Prostate gland (tissue), 2 donors: Measurements from ENCODE around the gene EPHB6.

Experiments used
- POLR2AphosphoS5 ChIP-seq: sonication (generic); formaldehyde crosslinking; IDR thresholded peaks from one replicate; pipeline ENCODE4 v1.6.1; 2017; ENCODE audit warnings: antibody characterized with exemption
- TF ChIP-seq, protein P1 (sequence below), 4 experiments: fragments of 200-600 bp in 2 of 4; fragments of 450-650 bp in 2 of 4; sonication (generic) in 2 of 4; IDR thresholded peaks; 1 replicate in 3 of 4; 2 replicates in 1 of 4; pipeline ENCODE4 v1.5.1; 2016 to 2019; ENCODE audit warnings: antibody characterized with exemption in 4 of 4, mild to moderate bottlenecking in 2 of 4, moderate library complexity in 2 of 4

DNA sequence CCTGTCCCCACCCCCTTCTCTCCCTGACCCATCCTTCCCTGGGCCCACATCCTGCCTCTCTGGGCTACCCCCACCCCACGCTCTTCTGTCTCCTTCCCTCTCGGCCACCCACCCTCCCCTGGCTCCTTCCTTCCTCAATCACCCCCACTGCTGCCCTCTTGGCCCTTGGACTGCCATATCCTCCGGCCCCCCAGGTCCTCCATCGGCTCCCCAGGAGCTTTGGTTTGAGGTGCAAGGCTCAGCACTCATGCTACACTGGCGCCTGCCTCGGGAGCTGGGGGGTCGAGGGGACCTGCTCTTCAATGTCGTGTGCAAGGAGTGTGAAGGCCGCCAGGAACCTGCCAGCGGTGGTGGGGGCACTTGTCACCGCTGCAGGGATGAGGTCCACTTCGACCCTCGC lies 10.9 kb downstream of the EPHB6 start:
- TF ChIP-seq, protein P1, sequence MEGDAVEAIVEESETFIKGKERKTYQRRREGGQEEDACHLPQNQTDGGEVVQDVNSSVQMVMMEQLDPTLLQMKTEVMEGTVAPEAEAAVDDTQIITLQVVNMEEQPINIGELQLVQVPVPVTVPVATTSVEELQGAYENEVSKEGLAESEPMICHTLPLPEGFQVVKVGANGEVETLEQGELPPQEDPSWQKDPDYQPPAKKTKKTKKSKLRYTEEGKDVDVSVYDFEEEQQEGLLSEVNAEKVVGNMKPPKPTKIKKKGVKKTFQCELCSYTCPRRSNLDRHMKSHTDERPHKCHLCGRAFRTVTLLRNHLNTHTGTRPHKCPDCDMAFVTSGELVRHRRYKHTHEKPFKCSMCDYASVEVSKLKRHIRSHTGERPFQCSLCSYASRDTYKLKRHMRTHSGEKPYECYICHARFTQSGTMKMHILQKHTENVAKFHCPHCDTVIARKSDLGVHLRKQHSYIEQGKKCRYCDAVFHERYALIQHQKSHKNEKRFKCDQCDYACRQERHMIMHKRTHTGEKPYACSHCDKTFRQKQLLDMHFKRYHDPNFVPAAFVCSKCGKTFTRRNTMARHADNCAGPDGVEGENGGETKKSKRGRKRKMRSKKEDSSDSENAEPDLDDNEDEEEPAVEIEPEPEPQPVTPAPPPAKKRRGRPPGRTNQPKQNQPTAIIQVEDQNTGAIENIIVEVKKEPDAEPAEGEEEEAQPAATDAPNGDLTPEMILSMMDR (IDR thresholded peaks at IDR 0.05), result no peak
- TF ChIP-seq POLR2AphosphoS5, result no peak
